SK-N-SH treated with all-trans-retinoic acid at 6 μM for 48 hours (cell line): Measurements from ENCODE around the gene CNTNAP1.

Source experiments
- CSDC2 ChIP-seq: fragments of 250-450 bp; sonication (Bioruptor Pico); IDR thresholded peaks from 2 replicates; pipeline ENCODE4 v1.5.0; 2020; ENCODE audit warnings: mild to moderate bottlenecking, moderate library complexity
- GLIS3 ChIP-seq: fragments of 250-450 bp; sonication (Bioruptor Pico); IDR thresholded peaks from 2 replicates; pipeline ENCODE4 v1.5.0; 2020; ENCODE audit warnings: mild to moderate bottlenecking, moderate library complexity
- OSR1 ChIP-seq: fragments of 250-450 bp; sonication (Bioruptor Pico); IDR thresholded peaks from 2 replicates; pipeline ENCODE4 v1.8.0; 2022; ENCODE audit warnings: moderate library complexity, mild to moderate bottlenecking, inconsistent platforms
- PATZ1 ChIP-seq: fragments of 250-450 bp; sonication (Bioruptor Pico); IDR thresholded peaks from 2 replicates; pipeline ENCODE4 v1.8.0; 2020; ENCODE audit warnings: mild to moderate bottlenecking, moderate library complexity, borderline replicate concordance
- POU6F1 ChIP-seq: fragments of 250-450 bp; sonication (Bioruptor Pico); IDR thresholded peaks from 2 replicates; pipeline ENCODE4 v1.8.0; 2021; ENCODE audit warnings: low read depth, mild to moderate bottlenecking, moderate library complexity, borderline replicate concordance
- RARB ChIP-seq: fragments of 250-450 bp; sonication (Bioruptor Pico); IDR thresholded peaks from 2 replicates; pipeline ENCODE4 v1.8.0; 2021; ENCODE audit warnings: mild to moderate bottlenecking, moderate library complexity
- SNAI2 ChIP-seq: fragments of 250-450 bp; sonication (Bioruptor Pico); IDR thresholded peaks from 2 replicates; pipeline ENCODE4 v1.5.0; 2020; ENCODE audit warnings: mild to moderate bottlenecking, moderate library complexity
- TCF4 ChIP-seq: fragments of 250-450 bp; sonication (Bioruptor Pico); IDR thresholded peaks from 2 replicates; pipeline ENCODE4 v1.8.0; 2021; ENCODE audit warnings: mild to moderate bottlenecking, moderate library complexity, borderline replicate concordance
- TSHZ2 ChIP-seq: fragments of 250-450 bp; sonication (Bioruptor Pico); IDR thresholded peaks from 2 replicates; pipeline ENCODE4 v1.5.0; 2020; ENCODE audit warnings: mild to moderate bottlenecking, moderate library complexity
- ZFP3 ChIP-seq: fragments of 250-450 bp; sonication (Bioruptor Pico); IDR thresholded peaks from 2 replicates; pipeline ENCODE4 v1.5.0; 2020; ENCODE audit warnings: mild to moderate bottlenecking, moderate library complexity
- ZFP30 ChIP-seq: fragments of 450-650 bp; formaldehyde crosslinking; IDR thresholded peaks from 2 replicates; pipeline ENCODE4 v1.5.0; 2022; ENCODE audit warnings: mild to moderate bottlenecking, moderate library complexity
- ZNF565 ChIP-seq: fragments of 450-650 bp; formaldehyde crosslinking; conservative IDR thresholded peaks from 2 replicates; pipeline ENCODE4 v1.5.0; 2020; ENCODE audit warnings: low read depth, mild to moderate bottlenecking, moderate library complexity
- ZNF70 ChIP-seq: fragments of 450-650 bp; formaldehyde crosslinking; IDR thresholded peaks from 2 replicates; pipeline ENCODE4 v1.5.0; 2020; ENCODE audit warnings: mild to moderate bottlenecking, moderate library complexity

- TF ChIP-seq CSDC2 (CRISPR knock-in tag): no peak
- TF ChIP-seq TSHZ2 (CRISPR knock-in tag): no peak
- TF ChIP-seq RARB (CRISPR knock-in tag): no peak
- TF ChIP-seq ZFP30 (CRISPR knock-in tag): no peak
- TF ChIP-seq ZFP3 (CRISPR knock-in tag): no peak
- no peak for TF ChIP-seq SNAI2 (CRISPR knock-in tag)
- TF ChIP-seq ZNF565 (CRISPR knock-in tag): no peak
- TF ChIP-seq TCF4 (CRISPR knock-in tag): no peak
- TF ChIP-seq GLIS3 (CRISPR knock-in tag): no peak
- no peak for TF ChIP-seq ZNF70 (CRISPR knock-in tag)
- TF ChIP-seq PATZ1: no peak
- no peak for TF ChIP-seq POU6F1 (CRISPR knock-in tag)
- no peak for TF ChIP-seq OSR1 (CRISPR knock-in tag)
Measured at GRCh38 chr17:42706732-42707131, 24.4 kb downstream of the CNTNAP1 start.
